K562 (cell line): ENCODE data around the gene ABCC1. TPM values are rescaled to one million over a fixed set of nuclear protein-coding genes. Genes with fewer than 3 reads are reported as not detected.
A peak's percentile ranks its signal among the peaks of the same experiment; 100 is the strongest.

Experiments used
- ATAC-seq: fragments of 200-7000 bp; cut with Tn5 transposase; 3 replicates; pipeline ENCODE4 v1.9.1; 2020; ENCODE audit warnings: moderate library complexity
- BruUV-seq: library from RNA; stranded (reverse); fragments of 400-500 nt; replicated peaks from 2 replicates; lab custom pipeline; 2021; lab: Mats Ljungman, UMichigan
- CTCF ChIA-PET: fragments of 300-600 bp; formaldehyde crosslinking; extraction: SDS; loops from one replicate; lab custom pipeline; 2021; ENCODE audit warnings: low intra/inter-chr PET ratio; lab: Yijun Ruan, JAX
- POLR2A ChIA-PET: fragments of 300-600, 350-650 bp; sonication (Branson Sonifier 250); formaldehyde crosslinking; extraction: SDS; loops from one replicate; lab custom pipeline; 2021; ENCODE audit warnings: antibody characterized with exemption, inconsistent platforms; lab: Yijun Ruan, JAX
- DNase-seq, 4 experiments: peaks; one replicate each; pipeline versions ENCODE4 v3.0.0 to v3.0.0-alpha.2; 2011 to 2018; ENCODE audit warnings: low spot score in 3 of 4, mixed read lengths in 3 of 4; ENCODE audit errors: extremely low read depth in 1 of 4
- FAIRE-seq: peaks from 2 replicates; lab custom pipeline; 2011; peaks lifted over from hg19 to GRCh38; lab: Jason Lieb, UNC
- H2AFZ ChIP-seq: 2 replicates; pipeline ENCODE4 v1.6.0; 2011; ENCODE audit warnings: low read depth, low read length, control low read depth, inconsistent platforms
- H3K27ac ChIP-seq: fragments of 200-600 bp; 3 replicates; pipeline ENCODE4 v1.8.0; 2011; ENCODE audit warnings: low read depth, mild to moderate bottlenecking, control low read depth, inconsistent platforms, low read length, moderate library complexity, mixed read lengths; ENCODE audit errors: extremely low read depth
- H3K27me3 ChIP-seq, 2 experiments: fragments of 300-600 bp in 1 of 2; 2 replicates in 1 of 2; 3 replicates in 1 of 2; pipeline versions ENCODE4 v1.6.0 to v1.8.0; 2011; ENCODE audit warnings: inconsistent platforms in 2 of 2, low read length in 2 of 2, mild to moderate bottlenecking in 1 of 2, mixed read lengths in 1 of 2, moderate library complexity in 1 of 2; ENCODE audit not compliant: control insufficient read depth in 2 of 2, insufficient read depth in 2 of 2
- H3K36me3 ChIP-seq: fragments of 300-600 bp; 3 replicates; pipeline ENCODE4 v1.8.0; 2011; ENCODE audit warnings: mild to moderate bottlenecking, low read length, inconsistent platforms; ENCODE audit not compliant: control insufficient read depth, insufficient read depth
- H3K4me1 ChIP-seq, 2 experiments: fragments of 200-600 bp in 1 of 2; replicated peaks in 1 of 2; 2 replicates in 1 of 2; 3 replicates in 1 of 2; pipeline versions ENCODE4 v1.5.1 to v1.8.0; 2011; ENCODE audit warnings: inconsistent platforms in 2 of 2, low read length in 2 of 2, mild to moderate bottlenecking in 1 of 2, mixed read lengths in 1 of 2, moderate library complexity in 1 of 2; ENCODE audit not compliant: control insufficient read depth in 2 of 2, insufficient read depth in 2 of 2
- H3K4me2 ChIP-seq: 2 replicates; pipeline ENCODE4 v1.6.1; 2011; ENCODE audit warnings: low read length, control low read depth, inconsistent platforms, mixed read lengths; ENCODE audit not compliant: insufficient read depth
- H3K4me3 ChIP-seq: fragments of 200-600 bp; sonication (generic), shearing (Covaris generic); 2 replicates; pipeline ENCODE4 v1.5.1; 2016; ENCODE audit warnings: control low read depth, inconsistent platforms
- H3K79me2 ChIP-seq: fragments of 200-600 bp; 3 replicates; pipeline ENCODE4 v1.8.0; 2011; ENCODE audit warnings: low read length, inconsistent platforms; ENCODE audit not compliant: control insufficient read depth, insufficient read depth
- H3K9ac ChIP-seq, 2 experiments: 2 replicates each; pipeline versions ENCODE4 v1.6.0 to v1.6.1; 2011; ENCODE audit warnings: low read depth in 2 of 2, low read length in 2 of 2, control low read depth in 1 of 2, inconsistent platforms in 1 of 2, mild to moderate bottlenecking in 1 of 2, mixed read lengths in 1 of 2; ENCODE audit not compliant: insufficient read depth in 1 of 2
- H3K9me1 ChIP-seq: one replicate; pipeline ENCODE4 v1.6.0; 2011; ENCODE audit warnings: inconsistent platforms, mild to moderate bottlenecking, low read length, moderate library complexity; ENCODE audit not compliant: control insufficient read depth, insufficient read depth
- H3K9me3 ChIP-seq: replicated peaks from 2 replicates; pipeline ENCODE4 v1.5.1; 2011; ENCODE audit warnings: low read depth, low read length, inconsistent platforms; ENCODE audit not compliant: control insufficient read depth, insufficient read depth
- H4K20me1 ChIP-seq: replicated peaks from 2 replicates; pipeline ENCODE4 v1.6.1; 2011; ENCODE audit warnings: low read length, inconsistent platforms, mixed read lengths; ENCODE audit not compliant: control insufficient read depth, insufficient read depth
- CBFA2T3 ChIP-seq: fragments of 450-650 bp; IDR thresholded peaks from 2 replicates; pipeline ENCODE4 v1.6.1; 2017
- FOXJ3 ChIP-seq: sonication (generic); formaldehyde crosslinking; IDR thresholded peaks from 2 replicates; pipeline ENCODE4 v1.4.0; 2020; ENCODE audit warnings: mild to moderate bottlenecking, missing genetic modification reagents
- GTF2E2 ChIP-seq: fragments of 200-800 bp; sonication (Bioruptor generic); IDR thresholded peaks from 2 replicates; pipeline ENCODE4 v1.6.1; 2016; ENCODE audit warnings: missing genetic modification characterization, missing compliant biosample characterization
- JUN ChIP-seq, 2 experiments: sonication (generic) in 1 of 2; formaldehyde crosslinking in 1 of 2; IDR thresholded peaks; 2 replicates each; pipeline versions ENCODE4 v1.6.1 to v1.8.0; 2012 to 2022; ENCODE audit warnings: borderline replicate concordance in 2 of 2, mild to moderate bottlenecking in 2 of 2, improper control_type of control experiment in 1 of 2, low read depth in 1 of 2, low read length in 1 of 2, missing genetic modification reagents in 1 of 2
- NFE2L1 ChIP-seq: fragments of 450-650 bp; IDR thresholded peaks from 2 replicates; pipeline ENCODE4 v1.6.1; 2016; ENCODE audit warnings: missing genetic modification characterization, low read depth, mild to moderate bottlenecking, missing compliant biosample characterization, moderate library complexity, borderline replicate concordance
- NFIC ChIP-seq: fragments of 450-650 bp; IDR thresholded peaks from 2 replicates; pipeline ENCODE4 v1.6.1; 2017; ENCODE audit warnings: mild to moderate bottlenecking, inconsistent platforms
- NR2C2 ChIP-seq, 2 experiments: fragments of 200-800 bp in 1 of 2; sonication (Bioruptor generic) in 1 of 2; sonication (generic) in 1 of 2; formaldehyde crosslinking in 1 of 2; IDR thresholded peaks; 2 replicates each; pipeline versions ENCODE4 v1.6.1 to v1.8.0; 2016 to 2022; ENCODE audit warnings: mild to moderate bottlenecking in 1 of 2, missing compliant biosample characterization in 1 of 2, missing genetic modification characterization in 1 of 2, missing genetic modification reagents in 1 of 2
- RBM14 ChIP-seq: fragments of 200-400 bp; formaldehyde crosslinking; IDR thresholded peaks from 2 replicates; pipeline ENCODE4 v1.6.1; 2018; ENCODE audit warnings: low read depth, mild to moderate bottlenecking, low read length, moderate library complexity, borderline replicate concordance; ENCODE audit not compliant: insufficient read depth
- SMAD3 ChIP-seq: fragments of 450-650 bp; formaldehyde crosslinking; conservative IDR thresholded peaks from 2 replicates; pipeline ENCODE4 v1.4.0; 2020; ENCODE audit warnings: mild to moderate bottlenecking
- TBL1XR1 ChIP-seq, 2 experiments: IDR thresholded peaks; 2 replicates each; pipeline ENCODE4 v1.6.1; 2012; ENCODE audit warnings: improper control_type of control experiment in 2 of 2, low read length in 2 of 2, mild to moderate bottlenecking in 1 of 2
- ZBTB1 ChIP-seq: sonication (generic); formaldehyde crosslinking; IDR thresholded peaks from 2 replicates; pipeline ENCODE4 v1.8.1; 2023; ENCODE audit warnings: missing genetic modification reagents, low read depth, mild to moderate bottlenecking, borderline replicate concordance
- ZKSCAN3 ChIP-seq: fragments of 250-450 bp; sonication (Bioruptor Pico); IDR thresholded peaks from 2 replicates; pipeline ENCODE4 v1.4.0; 2020
- ZNF3 ChIP-seq: fragments of 250-450 bp; sonication (Bioruptor Pico); IDR thresholded peaks from 2 replicates; pipeline ENCODE4 v1.5.0; 2021; ENCODE audit warnings: mild to moderate bottlenecking, moderate library complexity
- ZNF830 ChIP-seq: fragments of 250-450 bp; sonication (Bioruptor Pico); IDR thresholded peaks from 2 replicates; pipeline ENCODE4 v1.5.0; 2021; ENCODE audit warnings: mild to moderate bottlenecking
- WGBS: fragments of 100-300 bp; shearing (Covaris generic); methylation state at CpG from one replicate; pipeline ENCODE4 v1.1.6; 2016; ENCODE audit warnings: low coverage, mixed read lengths; ENCODE audit not compliant: insufficient coverage; ENCODE audit errors: missing lambda C conversion rate; 5-methylcytosine and 5-hydroxymethylcytosine counted together
- in situ Hi-C: fragments of 300-500 bp; cut with MboI; formaldehyde crosslinking; loops from 4 replicates; pipeline ENCODE4 v1.15.0; 2018; ENCODE audit warnings: inconsistent platforms, mixed read lengths
- intact Hi-C: fragments of 100-400 bp; cut with micrococcal nuclease; formaldehyde crosslinking; loops from 2 replicates; pipeline ENCODE4 v1.14.2; 2022
- polyA plus RNA-seq, 8 experiments: library from polyadenylated mRNA; depleted of rRNA in 4 of 8; stranded (reverse) in 5 of 8; unstranded in 3 of 8; fragments of >200 nt; fragmentation: Nextera tagmentation in 2 of 8; fragmentation: Illumina TruSeq in 1 of 8; extraction: Ambion mirVana in 2 of 8; extraction: Trizol in 1 of 8; gene quantifications; 2 replicates each; pipeline versions ENCODE4 v1.2.1 to v1.2.3, GENCODE V29; 2011 to 2014; ENCODE audit warnings: inconsistent platforms in 1 of 8, missing spikeins in 1 of 8
- total RNA-seq, 7 experiments: library from RNA; depleted of rRNA in 6 of 7; stranded (reverse); fragments of >200 nt in 6 of 7; fragmentation: Illumina TruSeq in 2 of 7; extraction: Trizol in 2 of 7; gene quantifications; 2 replicates each; pipeline versions ENCODE4 v1.2.1 to v1.2.3, GENCODE V29; 2011 to 2021; ENCODE audit warnings: low replicate concordance in 1 of 7
- TF ChIP-seq, protein P1 (sequence below): fragments of 250-450 bp; sonication (Bioruptor Pico); IDR thresholded peaks from 2 replicates; pipeline ENCODE4 v1.4.0; 2020; ENCODE audit warnings: mild to moderate bottlenecking, moderate library complexity

The ABCC1 gene
- total and polyA plus RNA-seq, 9 of the 15 experiments (the other 6 are each of a cell fraction or from before 2014, with no cell fraction given) = 3.9 to 41.6 (median 10.0) TPM

DNA sequence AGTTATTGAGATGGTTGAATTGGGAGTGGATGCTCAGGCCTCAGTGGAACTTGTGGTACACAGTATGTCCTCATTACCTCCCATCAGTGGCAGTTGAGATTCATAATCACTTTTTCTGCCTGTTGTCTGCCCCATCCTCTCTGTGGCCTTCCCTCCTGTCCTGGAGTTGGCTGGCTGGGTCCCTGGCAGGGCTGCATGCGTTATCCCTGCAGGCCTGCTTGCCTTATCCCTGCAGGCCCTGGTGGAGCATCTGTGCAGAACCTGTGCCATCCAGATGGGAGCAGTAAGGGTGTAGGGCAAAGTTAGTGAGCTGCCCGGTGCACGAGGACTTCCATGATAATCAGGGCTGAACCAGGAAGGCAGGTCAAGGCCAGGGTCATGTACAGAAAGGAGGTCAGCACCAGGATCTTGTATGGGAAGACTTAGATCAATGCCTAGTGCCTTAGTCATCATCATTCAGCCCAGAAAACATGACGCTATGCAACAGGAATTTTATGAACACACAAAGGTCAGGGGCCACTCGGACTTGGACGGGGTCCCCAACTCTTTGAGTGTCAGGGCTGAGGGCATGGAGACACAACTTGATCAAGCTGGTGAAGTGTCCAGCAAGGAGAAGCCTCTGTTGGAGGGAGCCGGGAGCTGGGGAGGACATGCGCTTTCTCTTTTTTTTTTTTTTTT, 47.2 kb downstream of the ABCC1 start (continued):
- TF ChIP-seq JUN (IDR thresholded peaks at IDR 0.05; ENCODE audit: borderline replicate concordance, low read depth, low read length) (peak; percentile 74; the same call in 1 of the 2 replicates), JUN (CRISPR knock-in tag; IDR thresholded peaks at IDR 0.05; ENCODE audit: borderline replicate concordance) (no peak), CBFA2T3 (peak; percentile 57), RBM14 (no peak)
- TF ChIP-seq, protein P1, sequence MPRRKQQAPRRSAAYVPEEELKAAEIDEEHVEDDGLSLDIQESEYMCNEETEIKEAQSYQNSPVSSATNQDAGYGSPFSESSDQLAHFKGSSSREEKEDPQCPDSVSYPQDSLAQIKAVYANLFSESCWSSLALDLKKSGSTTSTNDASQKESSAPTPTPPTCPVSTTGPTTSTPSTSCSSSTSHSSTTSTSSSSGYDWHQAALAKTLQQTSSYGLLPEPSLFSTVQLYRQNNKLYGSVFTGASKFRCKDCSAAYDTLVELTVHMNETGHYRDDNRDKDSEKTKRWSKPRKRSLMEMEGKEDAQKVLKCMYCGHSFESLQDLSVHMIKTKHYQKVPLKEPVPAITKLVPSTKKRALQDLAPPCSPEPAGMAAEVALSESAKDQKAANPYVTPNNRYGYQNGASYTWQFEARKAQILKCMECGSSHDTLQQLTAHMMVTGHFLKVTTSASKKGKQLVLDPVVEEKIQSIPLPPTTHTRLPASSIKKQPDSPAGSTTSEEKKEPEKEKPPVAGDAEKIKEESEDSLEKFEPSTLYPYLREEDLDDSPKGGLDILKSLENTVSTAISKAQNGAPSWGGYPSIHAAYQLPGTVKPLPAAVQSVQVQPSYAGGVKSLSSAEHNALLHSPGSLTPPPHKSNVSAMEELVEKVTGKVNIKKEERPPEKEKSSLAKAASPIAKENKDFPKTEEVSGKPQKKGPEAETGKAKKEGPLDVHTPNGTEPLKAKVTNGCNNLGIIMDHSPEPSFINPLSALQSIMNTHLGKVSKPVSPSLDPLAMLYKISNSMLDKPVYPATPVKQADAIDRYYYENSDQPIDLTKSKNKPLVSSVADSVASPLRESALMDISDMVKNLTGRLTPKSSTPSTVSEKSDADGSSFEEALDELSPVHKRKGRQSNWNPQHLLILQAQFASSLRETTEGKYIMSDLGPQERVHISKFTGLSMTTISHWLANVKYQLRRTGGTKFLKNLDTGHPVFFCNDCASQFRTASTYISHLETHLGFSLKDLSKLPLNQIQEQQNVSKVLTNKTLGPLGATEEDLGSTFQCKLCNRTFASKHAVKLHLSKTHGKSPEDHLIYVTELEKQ (CRISPR knock-in tag) = no peak

DNA sequence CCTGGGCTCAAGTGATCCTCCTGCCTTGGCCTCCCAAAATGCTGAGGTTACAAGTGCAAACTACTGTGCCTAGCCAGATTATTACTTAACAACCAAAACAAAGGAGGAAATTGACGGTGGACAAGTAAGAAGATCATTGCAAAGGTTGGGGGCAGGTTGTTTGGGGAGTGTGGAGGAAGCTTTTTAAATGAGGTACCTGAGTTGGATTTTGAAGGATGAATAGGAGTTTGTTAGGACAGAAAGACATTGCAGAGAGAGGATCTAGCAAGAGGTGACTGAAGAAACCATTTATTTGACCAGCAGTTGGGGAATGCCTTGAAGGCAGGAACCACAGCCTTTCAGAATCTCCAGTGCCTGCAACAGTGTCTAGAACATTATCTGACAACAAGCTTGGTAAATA, 51.3 kb downstream of the ABCC1 start:
- H3K9me3 ChIP-seq = no peaks in the 10 kb centered on the region
- H2AFZ ChIP-seq = no peak overlapping the region
- H3K9me1 ChIP-seq = no peaks in the 10 kb centered on the region
- no peak for DNase-seq
- no peak for ATAC-seq
- H3K79me2 ChIP-seq = peaks cover 51% of the 10 kb centered on the region
- no peaks in the 10 kb centered on the region for H3K27me3 ChIP-seq
- intact Hi-C loops = no loop called here
- no peak overlapping the region for H3K4me2 ChIP-seq
- in situ Hi-C loops = no loop called here
- POLR2A ChIA-PET = interaction anchor here (0.6 kb wide), 1 partner anchor 148 kb away, joined by 3 read pairs; no protein-coding TSS in a partner anchor
- TF ChIP-seq NR2C2 (CRISPR knock-in tag; IDR thresholded peaks at IDR 0.05) (no peak), NR2C2 (tag; IDR thresholded peaks at IDR 0.05) (no peak), FOXJ3 (CRISPR knock-in tag) (no peak), ZKSCAN3 (CRISPR knock-in tag) (no peak), NFIC (no peak), TBL1XR1 (IDR thresholded peaks at IDR 0.05; ENCODE audit: low read length in 2 of 2) (no peak), ZBTB1 (CRISPR knock-in tag) (no peak), NFE2L1 (tag) (no peak), ZNF830 (CRISPR knock-in tag) (no peak), GTF2E2 (tag) (no peak), ZNF3 (CRISPR knock-in tag) (no peak), SMAD3 (no peak)
- TF ChIP-seq, all 486 proteins: peak for 0
- no peak overlapping the region for H3K27ac ChIP-seq
- no peak for FAIRE-seq
- CTCF ChIA-PET = no interaction called here
- H4K20me1 ChIP-seq = peaks cover 3% of the 10 kb centered on the region
- H3K4me1 ChIP-seq = peaks cover 25 to 37% of the 10 kb centered on the region in 2 experiments
- H3K4me3 ChIP-seq = no peak overlapping the region
- H3K36me3 ChIP-seq = peaks cover under 1% of the 10 kb centered on the region; the same call in 1 of the 3 replicates
- WGBS = 24% methylated on average over 1 of the region's 1 CpG
- no TSS peak for BruUV-seq
- H3K9ac ChIP-seq = no peak overlapping the region
